Smooth muscle cell (in vitro differentiated cells): ENCODE measurements around the gene CNTD1. TPM values are rescaled to one million over a fixed set of nuclear protein-coding genes. Genes with fewer than 3 reads are reported as not detected.

Experiments
- DNase-seq: peaks from one replicate; lab custom pipeline; 2025; ENCODE audit not compliant: unreplicated experiment; lab: John Stamatoyannopoulos, UW
- H2AFZ ChIP-seq: fragments of 200-600 bp; sonication (generic); 2 replicates; pipeline ENCODE4 v1.6.0; 2016; ENCODE audit warnings: antibody characterized with exemption, low read depth, mild to moderate bottlenecking
- H3F3A ChIP-seq: fragments of 200-600 bp; sonication (generic); 2 replicates; pipeline ENCODE4 v1.6.0; 2017; ENCODE audit warnings: antibody characterized with exemption, low read depth
- H3K27ac ChIP-seq: fragments of 200-600 bp; sonication (generic); 2 replicates; pipeline ENCODE4 v1.5.1; 2016; ENCODE audit warnings: low read depth, mild to moderate bottlenecking
- H3K27me3 ChIP-seq: fragments of 200-600 bp; sonication (generic); 2 replicates; pipeline ENCODE4 v1.6.1; 2016; ENCODE audit warnings: low read depth, mild to moderate bottlenecking
- H3K36me3 ChIP-seq: fragments of 200-600 bp; sonication (generic); 2 replicates; pipeline ENCODE4 v1.5.1; 2016; ENCODE audit warnings: low read depth
- H3K4me1 ChIP-seq: fragments of 200-600 bp; sonication (generic); 2 replicates; pipeline ENCODE4 v1.5.1; 2016; ENCODE audit warnings: low read depth
- H3K4me2 ChIP-seq: fragments of 200-600 bp; sonication (generic); 2 replicates; pipeline ENCODE4 v1.6.0; 2016; ENCODE audit warnings: mild to moderate bottlenecking
- H3K4me3 ChIP-seq: fragments of 200-600 bp; sonication (generic); 2 replicates; pipeline ENCODE4 v1.5.1; 2016; ENCODE audit warnings: mild to moderate bottlenecking
- H3K79me2 ChIP-seq: fragments of 200-600 bp; sonication (generic); 2 replicates; pipeline ENCODE4 v1.6.0; 2016; ENCODE audit warnings: low read depth, mild to moderate bottlenecking
- H3K9ac ChIP-seq: fragments of 200-600 bp; sonication (generic); 2 replicates; pipeline ENCODE4 v1.6.0; 2016; ENCODE audit warnings: low read depth
- H3K9me3 ChIP-seq: fragments of 200-600 bp; sonication (generic); replicated peaks from 2 replicates; pipeline ENCODE4 v1.5.1; 2016; ENCODE audit warnings: low read depth
- H4K20me1 ChIP-seq: fragments of 200-600 bp; sonication (generic); 2 replicates; pipeline ENCODE4 v1.6.0; 2016; ENCODE audit warnings: low read depth
- WGBS: methylation state at CpG from one replicate; pipeline ENCODE4 v1.1.7; 2016; ENCODE audit warnings: low lambda C conversion rate; 5-methylcytosine and 5-hydroxymethylcytosine counted together
- polyA plus RNA-seq: library from polyadenylated mRNA; unstranded; fragments of >200 nt; fragmentation: Nextera tagmentation; extraction: Ambion mirVana; gene quantifications from 2 replicates; pipeline ENCODE4 v1.2.1, GENCODE V29; 2016
- total RNA-seq: library from RNA; depleted of rRNA; stranded (reverse); fragments of >200 nt; gene quantifications from 2 replicates; pipeline ENCODE4 v1.2.3, GENCODE V29; 2014
- TF ChIP-seq, protein P1 (sequence below): fragments of 200-600 bp; sonication (generic); IDR thresholded peaks from 2 replicates; pipeline ENCODE4 v1.5.1; 2017; ENCODE audit warnings: borderline replicate concordance, mild to moderate bottlenecking, antibody characterized with exemption; ENCODE audit not compliant: insufficient read depth, poor library complexity, severe bottlenecking

The CNTD1 gene
- total and polyA plus RNA-seq, 2 experiments from 2014 or later, result 0.17 TPM; not detected in 1

DNA sequence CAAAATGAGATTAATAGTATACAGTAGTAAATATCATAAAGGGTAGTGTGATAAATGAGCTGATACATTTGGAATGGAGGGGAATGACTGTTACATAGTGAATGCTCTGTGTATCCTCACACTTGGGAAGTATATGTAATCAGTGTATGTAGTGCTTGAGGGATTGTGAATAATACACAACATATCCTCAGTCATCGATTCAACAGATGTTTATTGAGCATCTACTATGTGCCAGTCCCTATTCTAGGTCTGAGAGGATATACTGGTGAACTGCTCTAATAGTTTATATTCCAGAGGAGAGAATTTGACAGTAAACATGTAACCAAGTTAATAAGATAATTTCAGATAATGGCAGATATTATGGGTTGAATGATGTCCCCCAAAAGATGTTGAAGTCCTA is 28.8 kb downstream of the CNTD1 start:
- WGBS, result 86% methylated on average over 1 of the region's 1 CpG
- no peaks in the 10 kb centered on the region for H3K9me3 ChIP-seq
- no peak overlapping the region for H2AFZ ChIP-seq

GRCh38 chr17:42830971-42831370 is 32.3 kb downstream of the CNTD1 start:
- Histone ChIP-seq H3K27me3 (peaks cover 22% of the 10 kb centered on the region), H2AFZ (no peak overlapping the region)
- TF ChIP-seq, protein P1, sequence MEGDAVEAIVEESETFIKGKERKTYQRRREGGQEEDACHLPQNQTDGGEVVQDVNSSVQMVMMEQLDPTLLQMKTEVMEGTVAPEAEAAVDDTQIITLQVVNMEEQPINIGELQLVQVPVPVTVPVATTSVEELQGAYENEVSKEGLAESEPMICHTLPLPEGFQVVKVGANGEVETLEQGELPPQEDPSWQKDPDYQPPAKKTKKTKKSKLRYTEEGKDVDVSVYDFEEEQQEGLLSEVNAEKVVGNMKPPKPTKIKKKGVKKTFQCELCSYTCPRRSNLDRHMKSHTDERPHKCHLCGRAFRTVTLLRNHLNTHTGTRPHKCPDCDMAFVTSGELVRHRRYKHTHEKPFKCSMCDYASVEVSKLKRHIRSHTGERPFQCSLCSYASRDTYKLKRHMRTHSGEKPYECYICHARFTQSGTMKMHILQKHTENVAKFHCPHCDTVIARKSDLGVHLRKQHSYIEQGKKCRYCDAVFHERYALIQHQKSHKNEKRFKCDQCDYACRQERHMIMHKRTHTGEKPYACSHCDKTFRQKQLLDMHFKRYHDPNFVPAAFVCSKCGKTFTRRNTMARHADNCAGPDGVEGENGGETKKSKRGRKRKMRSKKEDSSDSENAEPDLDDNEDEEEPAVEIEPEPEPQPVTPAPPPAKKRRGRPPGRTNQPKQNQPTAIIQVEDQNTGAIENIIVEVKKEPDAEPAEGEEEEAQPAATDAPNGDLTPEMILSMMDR, result no peak

More for the DNA sequence above, 28.8 kb downstream of the CNTD1 start:
- H3K9ac ChIP-seq, result no peak overlapping the region
- no peak overlapping the region for H3K27ac ChIP-seq
- H3F3A ChIP-seq, result no peaks in the 10 kb centered on the region
- DNase-seq, result no peak
- H4K20me1 ChIP-seq, result no peaks in the 10 kb centered on the region
- H3K36me3 ChIP-seq, result no peaks in the 10 kb centered on the region
- H3K79me2 ChIP-seq, result peaks cover 19% of the 10 kb centered on the region
- no peak overlapping the region for H3K4me3 ChIP-seq
- TF ChIP-seq, protein P1, result no peak
- peaks cover 13% of the 10 kb centered on the region for H3K4me1 ChIP-seq
- H3K27me3 ChIP-seq, result peaks cover 22% of the 10 kb centered on the region
- no peak overlapping the region for H3K4me2 ChIP-seq

GRCh38 chr17:42832213-42832933 is 33.7 kb downstream of the CNTD1 start:
- Histone ChIP-seq H3K4me3 (peak overlapping the region; percentile 88), H3F3A (no peaks in the 10 kb centered on the region), H3K9ac (peak overlapping the region; percentile 95), H3K27me3 (peaks cover 20% of the 10 kb centered on the region), H2AFZ (peak overlapping the region; percentile 97), H3K4me2 (peak overlapping the region; percentile 84), H3K27ac (peak overlapping the region; percentile 76), H4K20me1 (no peaks in the 10 kb centered on the region), H3K4me1 (peaks cover 12% of the 10 kb centered on the region), H3K9me3 (no peaks in the 10 kb centered on the region), H3K79me2 (peaks cover 29% of the 10 kb centered on the region), H3K36me3 (no peaks in the 10 kb centered on the region)
- TF ChIP-seq, protein P1, result no peak
- 63% methylated on average over 9 of the region's 9 CpGs for WGBS
- DNase-seq, result no peak

More at GRCh38 chr17:42830971-42831370, 32.3 kb downstream of the CNTD1 start:
- Histone ChIP-seq H3K27ac (no peak overlapping the region), H3F3A (no peaks in the 10 kb centered on the region), H3K9ac (no peak overlapping the region), H3K4me3 (no peak overlapping the region), H3K9me3 (no peaks in the 10 kb centered on the region), H4K20me1 (no peaks in the 10 kb centered on the region), H3K36me3 (no peaks in the 10 kb centered on the region), H3K4me2 (no peak overlapping the region), H3K79me2 (peaks cover 29% of the 10 kb centered on the region), H3K4me1 (peaks cover 12% of the 10 kb centered on the region)
- no peak for DNase-seq
